Amygdala (tissue), 56 donors: ENCODE results near the gene WNK1.
"Not testable (repeated sequence)": the region's sequence is repeated elsewhere in the genome, so short reads cannot be mapped to it uniquely, and the experiment has no call there.

Experiments
- DNase-seq, 56 donors: peaks; one replicate each; lab custom pipeline; 2025; lab: John Stamatoyannopoulos, UW

Gene WNK1

GRCh38 chr12:751999-752694 is at the start of gene WNK1:
WNK1 (plus strand) TSS chr12:752579; CDS start chr12:753566, 987 bp downstream.
- peak; percentile 88 to 98 (median 96) for DNase-seq

GRCh38 chr12:704516-705242 is 47.7 kb upstream of the WNK1 start:
- no peak for DNase-seq

- not testable (repeated sequence) for DNase-seq
These were observed 44.3 kb upstream of the WNK1 start for GRCh38 chr12:708084-708483.

GRCh38 chr12:709455-710020 is 42.8 kb upstream of the WNK1 start:
- DNase-seq: no peak

GRCh38 chr12:712172-712863 is 40.1 kb upstream of the WNK1 start:
- peak in 24 of 56 donors; percentile 4 to 65 (median 30) for DNase-seq

- no peak for DNase-seq
These were observed 39.0 kb upstream of the WNK1 start for GRCh38 chr12:713281-713875.

GRCh38 chr12:716506-716905 is 35.9 kb upstream of the WNK1 start:
- DNase-seq: no peak

- DNase-seq: no peak
These were observed 33.6 kb upstream of the WNK1 start for GRCh38 chr12:718756-719102.

- no peak for DNase-seq
These were observed 32.0 kb upstream of the WNK1 start for GRCh38 chr12:720231-720941.

- DNase-seq: no peak
These were observed 28.1 kb upstream of the WNK1 start for GRCh38 chr12:724194-724855.

GRCh38 chr12:725076-725475 is 27.3 kb upstream of the WNK1 start:
- DNase-seq: no peak

GRCh38 chr12:726281-727140 is 25.9 kb upstream of the WNK1 start:
- DNase-seq: no peak

- DNase-seq: no peak
These were observed 25.1 kb upstream of the WNK1 start for GRCh38 chr12:727321-727720.

GRCh38 chr12:728781-729180 is 23.6 kb upstream of the WNK1 start:
- DNase-seq: no peak

- no peak for DNase-seq
These were observed 23.2 kb upstream of the WNK1 start for GRCh38 chr12:729221-729620.

- DNase-seq: no peak
These were observed 21.8 kb upstream of the WNK1 start for GRCh38 chr12:730550-730949.

- DNase-seq: no peak
These were observed 15.1 kb upstream of the WNK1 start for GRCh38 chr12:737122-737739.

- DNase-seq: no peak
These were observed 13.7 kb upstream of the WNK1 start for GRCh38 chr12:738712-739111.
